SK-N-SH (cell line): ENCODE results near the gene CSRP3. TPM values are rescaled to one million over a fixed set of nuclear protein-coding genes. Genes with fewer than 3 reads are reported as not detected.
A peak's percentile ranks its signal among the peaks of the same experiment; 100 is the strongest.

Source experiments
- CTCF ChIA-PET: fragments of 300-600, 350-600 bp; formaldehyde crosslinking; extraction: SDS; loops from one replicate; lab custom pipeline; 2021; lab: Yijun Ruan, JAX
- POLR2A ChIA-PET: fragments of 350-600 bp; sonication (Branson Sonifier 250); formaldehyde crosslinking; extraction: SDS; loops from one replicate; lab custom pipeline; 2020; ENCODE audit warnings: antibody characterized with exemption, inconsistent platforms; lab: Yijun Ruan, JAX
- DNase-seq: peaks from one replicate; pipeline ENCODE4 v3.0.0; 2012
- H2AFZ ChIP-seq: fragments of 200-600 bp; sonication (generic); 2 replicates; pipeline ENCODE4 v1.8.1; 2016; ENCODE audit warnings: antibody characterized with exemption, mild to moderate bottlenecking, low read depth
- H3F3A ChIP-seq: fragments of 200-600 bp; sonication (generic); replicated peaks from 2 replicates; pipeline ENCODE3; 2016; ENCODE audit warnings: antibody characterized with exemption, mild to moderate bottlenecking; ENCODE audit not compliant: insufficient read depth
- H3K27ac ChIP-seq, 2 experiments: fragments of 200-500 bp in 1 of 2; fragments of 200-600 bp in 1 of 2; sonication (Bioruptor generic) in 1 of 2; sonication (generic), shearing (Covaris generic) in 1 of 2; 2 replicates each; pipeline versions ENCODE4 v1.5.1 to v1.6.1; 2014 to 2016; ENCODE audit warnings: low read depth in 2 of 2, inconsistent platforms in 1 of 2, low read length in 1 of 2, mild to moderate bottlenecking in 1 of 2, mixed read lengths in 1 of 2
- H3K27me3 ChIP-seq: fragments of 200-600 bp; sonication (generic), shearing (Covaris generic); 2 replicates; pipeline ENCODE4 v1.6.1; 2016; ENCODE audit warnings: mixed run types; ENCODE audit not compliant: insufficient read depth
- H3K36me3 ChIP-seq, 2 experiments: fragments of 200-500 bp in 1 of 2; fragments of 200-600 bp in 1 of 2; sonication (Bioruptor generic) in 1 of 2; sonication (generic) in 1 of 2; replicated peaks in 1 of 2; 2 replicates each; pipeline versions ENCODE3 to v1.5.1; 2014 to 2016; ENCODE audit warnings: low read length in 1 of 2, mild to moderate bottlenecking in 1 of 2; ENCODE audit not compliant: insufficient read depth in 2 of 2, control insufficient read depth in 1 of 2
- H3K4me1 ChIP-seq, 2 experiments: fragments of 200-500 bp in 1 of 2; fragments of 200-600 bp in 1 of 2; sonication (Bioruptor generic) in 1 of 2; sonication (generic), shearing (Covaris generic) in 1 of 2; 2 replicates each; pipeline versions ENCODE4 v1.5.1 to v1.6.1; 2014 to 2016; ENCODE audit warnings: low read depth in 1 of 2, low read length in 1 of 2, mixed run types in 1 of 2; ENCODE audit not compliant: insufficient read depth in 2 of 2, control insufficient read depth in 1 of 2
- H3K4me2 ChIP-seq: fragments of 200-600 bp; sonication (generic), shearing (Covaris generic); 2 replicates; pipeline ENCODE4 v1.6.1; 2017; ENCODE audit warnings: mixed run types
- H3K4me3 ChIP-seq, 2 experiments: fragments of 200-500 bp in 1 of 2; fragments of 200-600 bp in 1 of 2; sonication (Bioruptor generic) in 1 of 2; sonication (generic), shearing (Covaris generic) in 1 of 2; 2 replicates each; pipeline versions ENCODE4 v1.5.1 to v1.8.1; 2014 to 2016; ENCODE audit warnings: low read depth in 2 of 2, inconsistent platforms in 1 of 2, low read length in 1 of 2, mild to moderate bottlenecking in 1 of 2, mixed read lengths in 1 of 2, moderate library complexity in 1 of 2
- H3K79me2 ChIP-seq: fragments of 200-600 bp; sonication (generic); 2 replicates; pipeline ENCODE4 v1.8.1; 2017; ENCODE audit warnings: mild to moderate bottlenecking; ENCODE audit not compliant: insufficient read depth
- H3K9ac ChIP-seq: fragments of 200-600 bp; sonication (generic); 2 replicates; pipeline ENCODE4 v1.6.1; 2017; ENCODE audit warnings: mixed run types
- H3K9me2 ChIP-seq: fragments of 200-600 bp; sonication (generic); 2 replicates; pipeline ENCODE4 v1.6.1; 2017; ENCODE audit warnings: mixed run types
- H3K9me3 ChIP-seq: fragments of 200-600 bp; sonication (generic); 2 replicates; pipeline ENCODE4 v1.6.1; 2017; ENCODE audit warnings: mixed run types, mild to moderate bottlenecking, moderate library complexity
- H4K20me1 ChIP-seq: fragments of 200-600 bp; sonication (generic); 2 replicates; pipeline ENCODE4 v1.6.1; 2017; ENCODE audit warnings: mild to moderate bottlenecking, mixed run types; ENCODE audit not compliant: insufficient read depth
- CHD2 ChIP-seq: fragments of 150-350 bp; IDR thresholded peaks from 2 replicates; pipeline ENCODE4 v1.6.1; 2018; ENCODE audit warnings: low read length; ENCODE audit not compliant: partially characterized antibody
- CTCF ChIP-seq: fragments of 200-600 bp; sonication (generic); IDR thresholded peaks from 2 replicates; pipeline ENCODE4 v1.6.1; 2017; ENCODE audit warnings: antibody characterized with exemption, mild to moderate bottlenecking, moderate library complexity
- EZH2phosphoT487 ChIP-seq: fragments of 200-600 bp; sonication (generic); IDR thresholded peaks from 2 replicates; pipeline ENCODE4 v1.6.1; 2017; ENCODE audit warnings: low read depth, mixed run types, mild to moderate bottlenecking, antibody characterized with exemption, moderate library complexity, borderline replicate concordance
- FOSL2 ChIP-seq: IDR thresholded peaks from 2 replicates; pipeline ENCODE4 v1.4.0; 2012; ENCODE audit warnings: low read depth, mild to moderate bottlenecking, moderate library complexity, borderline replicate concordance
- FOXJ3 ChIP-seq: sonication (generic); formaldehyde crosslinking; IDR thresholded peaks from 2 replicates; pipeline ENCODE4 v1.5.1; 2020; ENCODE audit warnings: mild to moderate bottlenecking, missing genetic modification reagents
- FOXM1 ChIP-seq: IDR thresholded peaks from 2 replicates; pipeline ENCODE4 v1.4.0; 2012; ENCODE audit warnings: low read depth, mild to moderate bottlenecking
- GABPA ChIP-seq: IDR thresholded peaks from 2 replicates; pipeline ENCODE4 v1.4.0; 2012; ENCODE audit warnings: low read depth, mild to moderate bottlenecking
- IRF3 ChIP-seq: fragments of 150-350 bp; IDR thresholded peaks from 2 replicates; pipeline ENCODE4 v1.6.1; 2016; ENCODE audit warnings: mild to moderate bottlenecking, low read depth, low read length
- MAX ChIP-seq: IDR thresholded peaks from 2 replicates; pipeline ENCODE4 v1.4.0; 2012; ENCODE audit warnings: low read depth
- NRF1 ChIP-seq: IDR thresholded peaks from 2 replicates; pipeline ENCODE4 v1.6.1; 2012; ENCODE audit warnings: low read depth, mild to moderate bottlenecking, low read length
- PBX3 ChIP-seq: IDR thresholded peaks from 2 replicates; pipeline ENCODE4; 2012
- POLR2AphosphoS5 ChIP-seq: IDR thresholded peaks from 2 replicates; pipeline ENCODE4 v1.6.1; 2012; ENCODE audit warnings: low read depth, low read length
- RAD21 ChIP-seq: IDR thresholded peaks from 2 replicates; pipeline ENCODE4 v1.6.1; 2012; ENCODE audit warnings: mild to moderate bottlenecking, low read length
- RCOR1 ChIP-seq: fragments of 150-350 bp; IDR thresholded peaks from 2 replicates; pipeline ENCODE4 v1.6.1; 2017; ENCODE audit warnings: antibody characterized with exemption, low read length
- RXRA ChIP-seq: IDR thresholded peaks from 2 replicates; pipeline ENCODE4 v1.4.0; 2012; ENCODE audit warnings: low read depth, mild to moderate bottlenecking, borderline replicate concordance
- SIN3A ChIP-seq: IDR thresholded peaks from 2 replicates; pipeline ENCODE4 v1.6.1; 2012; ENCODE audit warnings: low read depth, mild to moderate bottlenecking, low read length, moderate library complexity, borderline replicate concordance
- TAF1 ChIP-seq: IDR thresholded peaks from 2 replicates; pipeline ENCODE4 v1.6.1; 2012; ENCODE audit warnings: low read depth, mild to moderate bottlenecking, low read length, moderate library complexity, borderline replicate concordance
- TCF12 ChIP-seq: IDR thresholded peaks from 2 replicates; pipeline ENCODE4 v1.4.0; 2012
- TEAD4 ChIP-seq: IDR thresholded peaks from 2 replicates; pipeline ENCODE4 v1.4.0; 2012; ENCODE audit warnings: mild to moderate bottlenecking, borderline replicate concordance; ENCODE audit not compliant: insufficient read depth
- YY1 ChIP-seq: IDR thresholded peaks from 2 replicates; pipeline ENCODE4 v1.4.0; 2012; ENCODE audit warnings: low read depth, mild to moderate bottlenecking
- WGBS: methylation state at CpG from one replicate; pipeline ENCODE4 v1.1.6; 2017; ENCODE audit warnings: low lambda C conversion rate; 5-methylcytosine and 5-hydroxymethylcytosine counted together
- polyA plus RNA-seq, 3 experiments: library from polyadenylated mRNA; depleted of rRNA; stranded (reverse); fragments of >200 nt; gene quantifications; 2 replicates each; pipeline ENCODE4 v1.2.3, GENCODE V29; 2012

CSRP3 gene
- polyA plus RNA-seq, 1 of the 3 experiments (the other 2 are of a cell fraction), result not detected

GRCh38 chr11:19242179-19242932, 40.6 kb upstream of the CSRP3 start:
- H3K4me2 ChIP-seq, result peak overlapping the region; percentile 89; the same call in 1 of the 2 replicates
- H3K9me2 ChIP-seq, result no peaks in the 10 kb centered on the region
- no peak for TF ChIP-seq CTCF
- no peak for TF ChIP-seq RCOR1
- TF ChIP-seq TAF1, result no peak
- no peak for TF ChIP-seq NRF1
- no peak for TF ChIP-seq TCF12
- no peak for TF ChIP-seq FOSL2
- no peak for TF ChIP-seq IRF3
- no peak for TF ChIP-seq EZH2phosphoT487
- TF ChIP-seq FOXM1, result no peak
- TF ChIP-seq FOXJ3 (CRISPR knock-in tag), result no peak
- TF ChIP-seq CHD2, result no peak
- no peak for TF ChIP-seq RAD21
- no peak for TF ChIP-seq MAX
- TF ChIP-seq SIN3A, result no peak
- TF ChIP-seq RXRA, result no peak
- no peak for TF ChIP-seq TEAD4
- no peak for TF ChIP-seq GABPA
- TF ChIP-seq PBX3, result no peak
- TF ChIP-seq YY1, result no peak
- no peak for TF ChIP-seq POLR2AphosphoS5
- no peaks in the 10 kb centered on the region for H3K27me3 ChIP-seq
- WGBS, result 81% methylated on average over 46 of the region's 55 CpGs
- H3K79me2 ChIP-seq, result no peaks in the 10 kb centered on the region; the same call in none of the 2 replicates
- H3K27ac ChIP-seq, result no peak overlapping the region
- H3K9ac ChIP-seq, result no peak overlapping the region; the same call in 1 of the 2 replicates
- no peak for DNase-seq
- POLR2A ChIA-PET, result no interaction called here
- H3K4me1 ChIP-seq, result peaks cover 0 to 9% of the 10 kb centered on the region in 2 experiments; a peak in 2 of 4 replicates
- peak overlapping the region in 1 of 2 experiments; percentile 83; a peak in 2 of 4 replicates for H3K4me3 ChIP-seq
- H3K9me3 ChIP-seq, result no peaks in the 10 kb centered on the region
- CTCF ChIA-PET, result interaction anchor here (0.5 to 1.2 kb wide), 4 partner anchors 11 to 664 kb away, joined by 3 to 4 read pairs (median 3); no protein-coding TSS in a partner anchor
- no peaks in the 10 kb centered on the region for H3F3A ChIP-seq
- H3K36me3 ChIP-seq, result peaks cover 0 to 2% of the 10 kb centered on the region in 2 experiments
- H4K20me1 ChIP-seq, result no peaks in the 10 kb centered on the region
- peak overlapping the region; percentile 71; the same call in 1 of the 2 replicates for H2AFZ ChIP-seq
